GM12878 (cell line): ENCODE data around the gene NUMA1. TPM values are rescaled to one million over a fixed set of nuclear protein-coding genes. Genes with fewer than 3 reads are reported as not detected.

ENCODE experiments used
- ELK1 ChIP-seq: IDR thresholded peaks from 2 replicates; pipeline ENCODE4 v1.6.1; 2012; ENCODE audit warnings: low read depth, low read length, improper control_type of control experiment
- FOS ChIP-seq: IDR thresholded peaks from 3 replicates; pipeline ENCODE4 v1.6.1; 2011; ENCODE audit warnings: borderline replicate concordance; ENCODE audit not compliant: insufficient read length; ENCODE audit errors: extremely low read depth
- LARP7 ChIP-seq: fragments of 450-650 bp; IDR thresholded peaks from 2 replicates; pipeline ENCODE4 v1.6.1; 2017; ENCODE audit warnings: mild to moderate bottlenecking
- MAX ChIP-seq: IDR thresholded peaks from 2 replicates; pipeline ENCODE4 v1.6.1; 2012; ENCODE audit warnings: low read depth, low read length, improper control_type of control experiment
- MXI1 ChIP-seq: fragments of 150-350 bp; IDR thresholded peaks from 2 replicates; pipeline ENCODE4 v1.6.1; 2011; ENCODE audit warnings: low read depth, mild to moderate bottlenecking, inconsistent platforms, low read length, improper control_type of control experiment
- POLR2A ChIP-seq: IDR thresholded peaks from 2 replicates; pipeline ENCODE4 v1.6.1; 2011; ENCODE audit warnings: low read depth, mild to moderate bottlenecking, low read length
- POLR2AphosphoS5 ChIP-seq: IDR thresholded peaks from 2 replicates; pipeline ENCODE4 v1.6.1; 2011; ENCODE audit warnings: mild to moderate bottlenecking, low read length, inconsistent platforms
- RAD51 ChIP-seq: fragments of 450-650 bp; IDR thresholded peaks from 2 replicates; pipeline ENCODE4 v1.6.1; 2016; ENCODE audit warnings: moderate library complexity, mild to moderate bottlenecking, inconsistent platforms
- RUNX3 ChIP-seq: IDR thresholded peaks from 2 replicates; pipeline ENCODE4 v1.6.1; 2012; ENCODE audit warnings: low read length, inconsistent platforms
- YY1 ChIP-seq: IDR thresholded peaks from 2 replicates; pipeline ENCODE4 v1.6.1; 2011; ENCODE audit warnings: low read depth, mild to moderate bottlenecking, low read length
- polyA plus RNA-seq, 11 experiments: library from polyadenylated mRNA; depleted of rRNA in 4 of 11; unstranded in 6 of 11; stranded (reverse) in 5 of 11; fragments of >200 nt; fragmentation: Nextera tagmentation in 4 of 11; fragmentation: Illumina TruSeq in 1 of 11; extraction: Ambion mirVana in 4 of 11; extraction: Trizol in 1 of 11; gene quantifications; 1 replicate in 1 of 11; 2 replicates in 10 of 11; pipeline versions ENCODE4 v1.2.1 to v1.2.3, GENCODE V29; 2011 to 2016; ENCODE audit warnings: inconsistent platforms in 2 of 11, missing spikeins in 2 of 11, low read depth in 1 of 11
- total RNA-seq, 4 experiments: library from RNA; depleted of rRNA in 3 of 4; stranded (reverse); fragments of >200 nt in 3 of 4; fragmentation: Illumina TruSeq in 1 of 4; extraction: Trizol in 1 of 4; gene quantifications; 2 replicates each; pipeline versions ENCODE4 v1.2.1 to v1.2.3, GENCODE V29; 2013 to 2021
- TF ChIP-seq, protein P1 (sequence below): fragments of 450-650 bp; conservative IDR thresholded peaks from 2 replicates; pipeline ENCODE4 v1.6.1; 2017; ENCODE audit warnings: mild to moderate bottlenecking, moderate library complexity

NUMA1 gene
- total and polyA plus RNA-seq, 10 of the 15 experiments (the other 5 are each of a cell fraction or from before 2014, with no cell fraction given) = 5.5 to 111 (median 61.0) TPM

DNA sequence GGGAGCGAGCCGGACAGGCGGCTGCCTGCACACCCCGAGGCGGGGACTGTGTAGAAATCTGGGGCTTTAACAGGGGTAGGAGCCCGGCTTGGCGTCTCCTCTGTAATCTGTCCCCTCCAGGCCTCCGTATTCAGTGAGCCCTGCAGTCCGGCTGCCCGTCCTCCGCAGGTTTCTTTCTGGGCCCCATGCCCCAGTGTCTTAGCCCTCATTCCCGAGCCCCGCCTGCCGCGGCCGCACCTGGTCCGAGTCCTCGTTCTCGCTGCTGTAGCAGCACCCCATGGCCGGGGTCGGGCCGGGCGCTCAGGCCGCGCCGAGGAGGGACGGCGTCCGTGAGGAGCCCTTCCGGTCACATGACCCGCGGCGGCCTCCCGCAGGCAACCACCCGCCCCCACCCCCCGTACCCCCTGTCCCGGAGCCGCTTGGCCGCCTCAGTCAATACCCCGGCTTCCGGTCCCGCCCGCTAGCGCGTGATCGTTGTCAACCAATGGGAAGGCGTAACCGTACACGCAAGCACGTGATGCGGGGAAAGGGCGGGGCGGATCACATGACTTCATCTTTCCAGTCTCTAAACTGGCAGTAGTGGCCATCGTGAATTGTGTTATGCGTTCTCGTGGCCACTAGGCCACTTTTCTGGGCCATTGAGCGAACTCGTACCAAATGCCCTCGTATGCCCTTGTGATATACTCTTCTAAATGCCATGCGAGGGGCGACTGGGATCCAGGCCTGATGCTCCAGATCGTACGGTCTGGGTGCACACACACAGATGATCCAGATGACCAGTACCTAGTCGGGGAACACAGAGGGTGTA is 22.8 kb upstream of the NUMA1 start, which contains the start of gene LAMTOR1 (continued):
- TF ChIP-seq FOS = peak; percentile 78
- TF ChIP-seq RUNX3 = peak; percentile 53; the same call in 1 of the 2 replicates
- TF ChIP-seq, protein P1, sequence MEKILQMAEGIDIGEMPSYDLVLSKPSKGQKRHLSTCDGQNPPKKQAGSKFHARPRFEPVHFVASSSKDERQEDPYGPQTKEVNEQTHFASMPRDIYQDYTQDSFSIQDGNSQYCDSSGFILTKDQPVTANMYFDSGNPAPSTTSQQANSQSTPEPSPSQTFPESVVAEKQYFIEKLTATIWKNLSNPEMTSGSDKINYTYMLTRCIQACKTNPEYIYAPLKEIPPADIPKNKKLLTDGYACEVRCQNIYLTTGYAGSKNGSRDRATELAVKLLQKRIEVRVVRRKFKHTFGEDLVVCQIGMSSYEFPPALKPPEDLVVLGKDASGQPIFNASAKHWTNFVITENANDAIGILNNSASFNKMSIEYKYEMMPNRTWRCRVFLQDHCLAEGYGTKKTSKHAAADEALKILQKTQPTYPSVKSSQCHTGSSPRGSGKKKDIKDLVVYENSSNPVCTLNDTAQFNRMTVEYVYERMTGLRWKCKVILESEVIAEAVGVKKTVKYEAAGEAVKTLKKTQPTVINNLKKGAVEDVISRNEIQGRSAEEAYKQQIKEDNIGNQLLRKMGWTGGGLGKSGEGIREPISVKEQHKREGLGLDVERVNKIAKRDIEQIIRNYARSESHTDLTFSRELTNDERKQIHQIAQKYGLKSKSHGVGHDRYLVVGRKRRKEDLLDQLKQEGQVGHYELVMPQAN = peak; percentile 80
- peak; percentile 70; the same call in 1 of the 2 replicates for TF ChIP-seq YY1
- peak; percentile 99 for TF ChIP-seq RAD51
- TF ChIP-seq POLR2A = peak; percentile 94
- peak; percentile 66; the same call in 1 of the 2 replicates for TF ChIP-seq ELK1
- TF ChIP-seq POLR2AphosphoS5 = peak; percentile 85
- TF ChIP-seq MAX = peak; percentile 71
- TF ChIP-seq MXI1 = peak; percentile 41; the same call in 1 of the 2 replicates
- peak; percentile 59; the same call in 1 of the 2 replicates for TF ChIP-seq LARP7
- TF ChIP-seq, all 136 proteins: peak for 58
